ENCODE data around the gene JAZF1.

JAZF1 gene

GRCh38 chr7:28165961-28166955, 14.3 kb downstream of the JAZF1 start:
- DNase-seq (ENCODE audit: low read depth, low spot score) = peak; percentile 81
- in situ Hi-C loops (cut with HindIII; ENCODE audit: low sequenced_read_pairs) = no loop called here
- TF ChIP-seq CTCF (IDR thresholded peaks at IDR 0.05; ENCODE audit: low read depth, low read length) = no peak
- H3K4me3 ChIP-seq (ENCODE audit: low read depth, low read length) = no peak overlapping the region

- in situ Hi-C loops (cut with HindIII; ENCODE audit: low sequenced_read_pairs) = no loop called here
- no peak for TF ChIP-seq CTCF (IDR thresholded peaks at IDR 0.05; ENCODE audit: low read depth, low read length)
- no peak for DNase-seq (ENCODE audit: low read depth, low spot score)
- H3K4me3 ChIP-seq (ENCODE audit: low read depth, low read length) = no peak overlapping the region
Measured at GRCh38 chr7:28165261-28165660, 15.3 kb downstream of the JAZF1 start.

DNA sequence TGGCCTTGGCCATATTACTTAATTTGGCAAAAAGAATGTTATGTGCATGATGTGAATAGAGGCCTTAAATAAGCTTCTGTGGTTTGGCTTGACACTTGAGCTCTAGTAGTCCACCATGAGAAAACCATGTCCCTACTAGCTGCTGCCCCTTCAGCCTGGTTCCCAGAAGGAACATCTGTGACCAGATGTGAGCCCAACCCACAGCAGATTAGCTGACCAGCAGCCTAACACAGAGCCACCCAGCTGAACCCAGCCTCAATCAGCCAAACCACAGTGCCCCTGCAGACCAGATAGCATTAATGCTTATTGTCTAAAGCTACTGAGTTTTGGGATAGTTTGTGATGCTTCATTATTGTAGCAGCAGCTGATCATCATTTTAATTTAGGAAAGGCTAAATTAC, 16.6 kb downstream of the JAZF1 start:
- in situ Hi-C loops (cut with HindIII; ENCODE audit: low sequenced_read_pairs) = no loop called here
- peak; percentile 67 for DNase-seq (ENCODE audit: low read depth, low spot score)
- no peak overlapping the region for H3K4me3 ChIP-seq (ENCODE audit: low read depth, low read length)
- TF ChIP-seq CTCF (IDR thresholded peaks at IDR 0.05; ENCODE audit: low read depth, low read length) = no peak

DNA sequence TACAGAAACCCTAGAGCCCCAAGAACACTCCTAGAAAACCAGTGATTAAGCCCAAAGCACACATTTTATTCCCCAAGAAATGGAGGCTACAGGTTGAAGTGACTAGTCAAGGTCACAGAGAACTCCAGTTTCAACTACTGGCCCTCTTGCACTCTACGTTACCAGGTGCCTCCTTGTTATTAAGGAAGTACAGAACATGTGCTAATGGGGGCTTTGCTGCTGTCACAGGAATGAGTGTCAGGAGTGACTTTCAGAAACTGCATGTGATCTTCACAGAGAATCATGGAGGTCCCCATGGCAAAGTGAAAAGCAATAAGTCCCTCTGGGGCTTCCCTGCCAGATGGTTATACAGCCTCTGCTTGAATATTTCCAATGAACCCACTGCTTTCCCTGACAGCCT, 19.3 kb downstream of the JAZF1 start:
- DNase-seq (ENCODE audit: low read depth, low spot score) = no peak
- H3K4me3 ChIP-seq (ENCODE audit: low read depth, low read length) = no peak overlapping the region
- in situ Hi-C loops (cut with HindIII; ENCODE audit: low sequenced_read_pairs) = no loop called here
- no peak for TF ChIP-seq CTCF (IDR thresholded peaks at IDR 0.05; ENCODE audit: low read depth, low read length)

GRCh38 chr7:28160551-28160991, 20.0 kb downstream of the JAZF1 start:
- H3K4me3 ChIP-seq (ENCODE audit: low read depth, low read length) = no peak overlapping the region
- DNase-seq (ENCODE audit: low read depth, low spot score) = peak; percentile 67
- TF ChIP-seq CTCF (IDR thresholded peaks at IDR 0.05; ENCODE audit: low read depth, low read length) = no peak
- in situ Hi-C loops (cut with HindIII; ENCODE audit: low sequenced_read_pairs) = no loop called here

DNA sequence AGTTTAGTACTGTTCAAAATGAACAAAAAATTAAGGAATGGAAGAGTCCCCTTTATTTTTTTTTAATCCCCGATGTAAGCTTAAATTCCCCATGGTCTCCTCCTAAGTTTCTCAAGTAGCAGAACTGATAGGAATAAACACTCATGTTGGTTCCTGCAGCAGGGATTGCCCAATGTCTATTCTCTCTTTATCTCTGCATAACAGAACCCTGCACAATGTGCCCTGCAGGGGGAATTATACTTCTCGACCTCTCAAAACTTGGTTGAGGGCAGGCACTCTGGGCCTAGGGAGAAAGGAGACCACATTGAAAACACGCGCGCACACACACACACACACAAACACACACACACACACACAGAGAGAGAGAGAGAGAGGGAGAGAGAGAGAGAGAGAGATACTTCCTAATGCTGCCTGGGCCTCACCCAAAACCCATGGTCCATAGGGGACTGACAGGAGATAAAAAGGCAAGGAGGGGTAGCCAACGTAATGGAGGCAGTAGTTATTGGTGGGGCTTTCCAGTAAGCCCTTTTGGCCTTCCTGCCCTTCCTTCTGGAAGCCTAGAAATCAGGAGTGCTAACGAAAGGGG, 22.7 kb downstream of the JAZF1 start:
- no peak overlapping the region for H3K4me3 ChIP-seq (ENCODE audit: low read depth, low read length)
- DNase-seq (ENCODE audit: low read depth, low spot score) = no peak
- in situ Hi-C loops (cut with HindIII; ENCODE audit: low sequenced_read_pairs) = no loop called here
- TF ChIP-seq CTCF (IDR thresholded peaks at IDR 0.05; ENCODE audit: low read depth, low read length) = no peak
